ENCODE results near the gene DFFB.

DFFB gene

DNA sequence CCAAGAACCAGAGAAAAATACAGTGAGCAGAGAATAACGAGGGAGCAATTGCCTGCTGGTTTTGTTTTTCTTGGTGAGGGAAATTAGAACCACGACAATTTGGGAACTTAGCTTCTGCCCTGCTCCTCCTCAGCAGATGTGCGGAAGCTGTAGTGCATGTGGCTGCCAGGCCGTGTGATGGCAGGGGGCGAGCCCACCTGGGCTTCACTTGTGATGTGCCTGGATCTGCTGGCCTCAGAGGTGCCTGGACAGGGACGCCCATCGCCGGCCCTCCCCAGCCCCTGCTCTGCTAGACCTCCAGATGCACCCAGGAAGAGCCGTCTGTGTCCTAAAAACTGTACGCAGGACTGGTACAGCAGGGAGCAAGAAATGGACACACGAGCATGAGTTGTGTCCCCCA is 71.3 kb downstream of the DFFB start:
- no peak overlapping the region for H3K9ac ChIP-seq (ENCODE audit: low read depth, low read length, poor library complexity, severe bottlenecking)
- H3K9me2 ChIP-seq (replicated peaks; ENCODE audit: low read depth, low read length), result no peaks in the 10 kb centered on the region
- no peaks in the 10 kb centered on the region for H3F3A ChIP-seq (ENCODE audit: low read depth)
- no peaks in the 10 kb centered on the region for H3K36me3 ChIP-seq (ENCODE audit: insufficient read depth, low read length)
- no peaks in the 10 kb centered on the region for H3K27me3 ChIP-seq (ENCODE audit: insufficient read depth, low read length, poor library complexity, severe bottlenecking)
- H2AFZ ChIP-seq (ENCODE audit: low read length), result no peak overlapping the region
- no peaks in the 10 kb centered on the region for H3K4me1 ChIP-seq (ENCODE audit: insufficient read depth, low read length, poor library complexity, severe bottlenecking)
- H3K4me2 ChIP-seq (ENCODE audit: low read depth, low read length, poor library complexity, severe bottlenecking), result no peak overlapping the region
- no peak overlapping the region for H3K4me3 ChIP-seq (ENCODE audit: low read length, poor library complexity, severe bottlenecking)
- no peak for TF ChIP-seq EZH2phosphoT487 (IDR thresholded peaks at IDR 0.05; ENCODE audit: borderline replicate concordance)
- TF ChIP-seq, protein P1, sequence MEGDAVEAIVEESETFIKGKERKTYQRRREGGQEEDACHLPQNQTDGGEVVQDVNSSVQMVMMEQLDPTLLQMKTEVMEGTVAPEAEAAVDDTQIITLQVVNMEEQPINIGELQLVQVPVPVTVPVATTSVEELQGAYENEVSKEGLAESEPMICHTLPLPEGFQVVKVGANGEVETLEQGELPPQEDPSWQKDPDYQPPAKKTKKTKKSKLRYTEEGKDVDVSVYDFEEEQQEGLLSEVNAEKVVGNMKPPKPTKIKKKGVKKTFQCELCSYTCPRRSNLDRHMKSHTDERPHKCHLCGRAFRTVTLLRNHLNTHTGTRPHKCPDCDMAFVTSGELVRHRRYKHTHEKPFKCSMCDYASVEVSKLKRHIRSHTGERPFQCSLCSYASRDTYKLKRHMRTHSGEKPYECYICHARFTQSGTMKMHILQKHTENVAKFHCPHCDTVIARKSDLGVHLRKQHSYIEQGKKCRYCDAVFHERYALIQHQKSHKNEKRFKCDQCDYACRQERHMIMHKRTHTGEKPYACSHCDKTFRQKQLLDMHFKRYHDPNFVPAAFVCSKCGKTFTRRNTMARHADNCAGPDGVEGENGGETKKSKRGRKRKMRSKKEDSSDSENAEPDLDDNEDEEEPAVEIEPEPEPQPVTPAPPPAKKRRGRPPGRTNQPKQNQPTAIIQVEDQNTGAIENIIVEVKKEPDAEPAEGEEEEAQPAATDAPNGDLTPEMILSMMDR (conservative IDR thresholded peaks at IDR 0.05; ENCODE audit: low read length), result no peak
- no peaks in the 10 kb centered on the region for H3K79me2 ChIP-seq (ENCODE audit: insufficient read depth, low read length)
- no peaks in the 10 kb centered on the region for H4K20me1 ChIP-seq (ENCODE audit: insufficient read depth, low read length, poor library complexity, severe bottlenecking)
- H3K9me3 ChIP-seq (ENCODE audit: insufficient read depth, low read depth, low read length), result no peaks in the 10 kb centered on the region; the same call in 1 of the 2 replicates

DNA sequence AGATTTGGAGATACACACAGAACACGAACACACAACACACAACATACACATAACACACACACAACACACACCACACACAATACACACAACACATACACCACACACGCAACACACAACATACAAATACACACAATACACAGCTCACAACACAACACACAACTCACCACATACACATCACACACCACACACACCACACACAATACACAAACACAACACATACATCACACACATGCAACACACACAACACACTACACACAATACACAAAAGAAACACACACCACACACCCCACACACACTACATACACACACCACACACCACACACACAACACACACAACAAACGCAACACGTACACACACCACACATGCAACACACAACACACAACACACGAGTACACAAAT is 71.8 kb downstream of the DFFB start:
- Histone ChIP-seq H3K4me3 (ENCODE audit: low read length, poor library complexity, severe bottlenecking) (no peak overlapping the region), H3K79me2 (ENCODE audit: insufficient read depth, low read length) (no peaks in the 10 kb centered on the region), H3K27me3 (ENCODE audit: insufficient read depth, low read length, poor library complexity, severe bottlenecking) (no peaks in the 10 kb centered on the region), H3K9ac (ENCODE audit: low read depth, low read length, poor library complexity, severe bottlenecking) (no peak overlapping the region), H3K9me2 (replicated peaks; ENCODE audit: low read depth, low read length) (no peaks in the 10 kb centered on the region), H3K4me1 (ENCODE audit: insufficient read depth, low read length, poor library complexity, severe bottlenecking) (no peaks in the 10 kb centered on the region), H4K20me1 (ENCODE audit: insufficient read depth, low read length, poor library complexity, severe bottlenecking) (no peaks in the 10 kb centered on the region), H3F3A (ENCODE audit: low read depth) (no peaks in the 10 kb centered on the region), H3K9me3 (ENCODE audit: insufficient read depth, low read depth, low read length) (no peaks in the 10 kb centered on the region; the same call in 1 of the 2 replicates), H3K36me3 (ENCODE audit: insufficient read depth, low read length) (no peaks in the 10 kb centered on the region), H2AFZ (ENCODE audit: low read length) (no peak overlapping the region), H3K4me2 (ENCODE audit: low read depth, low read length, poor library complexity, severe bottlenecking) (no peak overlapping the region)
- TF ChIP-seq EZH2phosphoT487 (IDR thresholded peaks at IDR 0.05; ENCODE audit: borderline replicate concordance), result no peak
- TF ChIP-seq, protein P1 (conservative IDR thresholded peaks at IDR 0.05; ENCODE audit: low read length), result no peak

DNA sequence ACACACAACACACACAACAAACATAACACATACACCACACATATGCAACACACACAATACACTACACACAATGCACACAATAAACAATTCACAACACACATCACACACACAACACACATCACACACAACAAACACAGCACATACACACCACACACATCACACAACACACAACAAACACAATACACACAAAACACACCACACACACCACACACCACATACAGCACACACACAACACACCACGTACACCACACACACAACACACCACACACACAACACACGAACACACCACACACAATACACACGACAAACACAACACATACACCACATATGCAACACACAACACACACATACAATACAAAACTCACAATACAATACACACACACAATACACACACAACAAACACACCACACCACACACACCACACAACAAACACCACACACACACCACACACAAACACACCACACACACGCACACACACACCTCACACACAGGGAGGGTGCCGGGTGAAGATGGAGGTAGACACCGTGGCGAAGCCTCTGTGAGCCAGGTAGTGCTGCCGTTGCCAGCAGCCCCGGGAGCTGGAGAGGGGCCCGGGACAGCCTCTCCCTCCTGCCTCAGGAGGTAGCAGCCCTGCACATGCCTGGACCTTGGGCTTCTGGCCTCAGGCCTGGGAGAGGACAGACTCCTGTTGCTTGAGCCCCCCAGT is 73.2 kb downstream of the DFFB start:
- Histone ChIP-seq H2AFZ (ENCODE audit: low read length) (no peak overlapping the region), H3K9me2 (replicated peaks; ENCODE audit: low read depth, low read length) (no peaks in the 10 kb centered on the region), H4K20me1 (ENCODE audit: insufficient read depth, low read length, poor library complexity, severe bottlenecking) (no peaks in the 10 kb centered on the region), H3K4me2 (ENCODE audit: low read depth, low read length, poor library complexity, severe bottlenecking) (no peak overlapping the region), H3K4me1 (ENCODE audit: insufficient read depth, low read length, poor library complexity, severe bottlenecking) (no peaks in the 10 kb centered on the region), H3F3A (ENCODE audit: low read depth) (no peaks in the 10 kb centered on the region), H3K9me3 (ENCODE audit: insufficient read depth, low read depth, low read length) (no peaks in the 10 kb centered on the region; the same call in 1 of the 2 replicates), H3K9ac (ENCODE audit: low read depth, low read length, poor library complexity, severe bottlenecking) (no peak overlapping the region), H3K36me3 (ENCODE audit: insufficient read depth, low read length) (no peaks in the 10 kb centered on the region), H3K79me2 (ENCODE audit: insufficient read depth, low read length) (no peaks in the 10 kb centered on the region), H3K27me3 (ENCODE audit: insufficient read depth, low read length, poor library complexity, severe bottlenecking) (no peaks in the 10 kb centered on the region), H3K4me3 (ENCODE audit: low read length, poor library complexity, severe bottlenecking) (no peak overlapping the region)
- no peak for TF ChIP-seq EZH2phosphoT487 (IDR thresholded peaks at IDR 0.05; ENCODE audit: borderline replicate concordance)
- TF ChIP-seq, protein P1 (conservative IDR thresholded peaks at IDR 0.05; ENCODE audit: low read length), result no peak
